T-helper 22 cell (primary cell): Measurements from ENCODE around the gene MYLK3.

ENCODE experiments used
- DNase-seq: peaks from one replicate; pipeline ENCODE4 v3.0.0-alpha.2; 2020; ENCODE audit warnings: low read depth

MYLK3 gene

GRCh38 chr16:46757339-46758050, 9.4 kb upstream of the MYLK3 start:
- no peak for DNase-seq

- no peak for DNase-seq
Observed at GRCh38 chr16:46756772-46757171, 8.6 kb upstream of the MYLK3 start.

GRCh38 chr16:46753015-46753414, 4.9 kb upstream of the MYLK3 start:
- DNase-seq, result no peak

- DNase-seq, result no peak
Observed at GRCh38 chr16:46751381-46751780, 3.2 kb upstream of the MYLK3 start.

GRCh38 chr16:46748775-46749705, 896 bp upstream of the MYLK3 start:
- no peak for DNase-seq

- DNase-seq, result no peak
Observed at GRCh38 chr16:46746821-46747776, 1.0 kb downstream of the MYLK3 start.

- no peak for DNase-seq
Observed at GRCh38 chr16:46745617-46746016, 2.5 kb downstream of the MYLK3 start.

GRCh38 chr16:46743232-46743719, 4.9 kb downstream of the MYLK3 start:
- DNase-seq, result no peak

GRCh38 chr16:46739934-46740333, 8.2 kb downstream of the MYLK3 start:
- no peak for DNase-seq

GRCh38 chr16:46737621-46738214, 10.4 kb downstream of the MYLK3 start:
- DNase-seq, result no peak

GRCh38 chr16:46736695-46737094, 11.4 kb downstream of the MYLK3 start:
- DNase-seq, result no peak

GRCh38 chr16:46733319-46733830, 14.8 kb downstream of the MYLK3 start:
- no peak for DNase-seq

GRCh38 chr16:46732561-46732960, 15.6 kb downstream of the MYLK3 start:
- no peak for DNase-seq

GRCh38 chr16:46731691-46732555, 16.2 kb downstream of the MYLK3 start:
- no peak for DNase-seq

- no peak for DNase-seq
Observed at GRCh38 chr16:46730801-46731690, 17.1 kb downstream of the MYLK3 start.

GRCh38 chr16:46730126-46730525, 18.0 kb downstream of the MYLK3 start:
- DNase-seq, result no peak

- no peak for DNase-seq
Observed at GRCh38 chr16:46729326-46729995, 18.7 kb downstream of the MYLK3 start.

GRCh38 chr16:46728806-46729205, 19.3 kb downstream of the MYLK3 start:
- DNase-seq, result no peak

GRCh38 chr16:46727630-46728029, 20.5 kb downstream of the MYLK3 start:
- no peak for DNase-seq
